Measurements from ENCODE around the gene CAMKK2. TPM values are rescaled to one million over a fixed set of nuclear protein-coding genes. Genes with fewer than 3 reads are reported as not detected.
"Not testable (repeated sequence)": the region's sequence is repeated elsewhere in the genome, so short reads cannot be mapped to it uniquely, and the experiment has no call there.

CAMKK2 gene
- total and polyA plus RNA-seq, 2 of the 4 experiments (the other 2 are of a cell fraction): 15.2 to 24.7 TPM

GRCh38 chr12:121281116-121281515 is 15.4 kb downstream of the CAMKK2 start:
- H2BK5ac ChIP-seq (ENCODE audit: low read depth, low read length, poor library complexity, severe bottlenecking); H2BK15ac ChIP-seq (ENCODE audit: low read depth, low read length); ATAC-seq (ENCODE audit: low read depth); H2AFZ ChIP-seq (replicated peaks; ENCODE audit: low read length, poor library complexity); dilution Hi-C loops (cut with HindIII; ENCODE audit: low sequenced_read_pairs, unreplicated experiment); H3K56ac ChIP-seq (ENCODE audit: extremely low read depth, insufficient read depth, low read length); H3K27me3 ChIP-seq (ENCODE audit: control insufficient read depth, insufficient read depth, low read length); H2AK9ac ChIP-seq (replicated peaks; ENCODE audit: low read depth, low read length, poor library complexity); H3K23ac ChIP-seq (ENCODE audit: low read depth, low read length); H3K14ac ChIP-seq (replicated peaks; ENCODE audit: low read depth, low read length); H4K91ac ChIP-seq (ENCODE audit: insufficient read depth, low read depth, low read length); H2BK20ac ChIP-seq (ENCODE audit: low read depth, low read length); H3K36me3 ChIP-seq (ENCODE audit: control insufficient read depth, insufficient read depth, low read length); POLR2A ChIA-PET (ENCODE audit: unreplicated experiment); H2BK120ac ChIP-seq (ENCODE audit: low read depth, low read length); H3K4me2 ChIP-seq (ENCODE audit: low read depth, low read length); H3K27ac ChIP-seq (ENCODE audit: insufficient read depth, low read length); H3K4ac ChIP-seq (ENCODE audit: low read depth, low read length); H2AK5ac ChIP-seq (ENCODE audit: low read depth, low read length); H3K4me3 ChIP-seq (ENCODE audit: insufficient read depth, low read depth, low read length); H4K5ac ChIP-seq (ENCODE audit: low read depth, low read length); in situ Hi-C loops (cut with MboI; ENCODE audit: low sequenced_read_pairs); H4K8ac ChIP-seq (ENCODE audit: low read depth in 2 of 2, low read length in 2 of 2); BruUV-seq (replicated peaks); CTCF ChIA-PET; H3K4me1 ChIP-seq (ENCODE audit: control insufficient read depth, insufficient read depth, low read length); H3K9me3 ChIP-seq (ENCODE audit: control insufficient read depth, insufficient read depth, low read length); H3K18ac ChIP-seq (ENCODE audit: low read depth, low read length); DNase-seq; H3K9ac ChIP-seq (ENCODE audit: low read depth, low read length); intact Hi-C loops (cut with micrococcal nuclease): not testable (repeated sequence)
- peaks cover 10% of the 10 kb centered on the region for H3K9me1 ChIP-seq (ENCODE audit: insufficient read depth, low read length)
- peaks cover 16 to 67% of the 10 kb centered on the region in 2 experiments for H3K79me1 ChIP-seq (ENCODE audit: low read depth in 1 of 2, low read length in 2 of 2)
- 81% methylated on average over 8 of the region's 14 CpGs; no CpG with 5 or more reads in 1 of the 2 experiments for WGBS, 2 experiments (ENCODE audit: extremely low coverage in 2 of 2, insufficient read length in 1 of 2)
- peaks cover 22% of the 10 kb centered on the region for H4K20me1 ChIP-seq (ENCODE audit: insufficient read depth, low read length)

DNA sequence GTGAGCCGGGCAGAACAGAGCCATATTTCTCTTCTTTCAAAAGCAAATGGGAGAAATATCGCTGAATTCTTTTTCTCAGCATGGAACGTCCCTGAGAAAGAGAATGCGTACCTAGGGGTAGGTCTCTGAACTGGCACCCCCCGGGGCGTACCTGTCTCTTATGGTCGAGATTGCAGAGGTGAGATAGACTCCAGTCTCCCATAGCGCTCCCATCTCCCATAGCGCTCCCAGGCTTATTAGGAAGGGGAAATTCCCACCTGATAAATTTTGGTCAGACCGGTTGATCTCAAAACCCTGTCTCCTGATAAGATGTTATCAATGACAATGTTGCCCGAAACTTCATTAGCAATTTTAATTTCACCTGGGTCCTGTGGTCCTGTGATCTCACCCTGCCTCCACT is 16.0 kb downstream of the CAMKK2 start:
- H2AK9ac ChIP-seq (replicated peaks; ENCODE audit: low read depth, low read length, poor library complexity); DNase-seq; H2AFZ ChIP-seq (replicated peaks; ENCODE audit: low read length, poor library complexity); H3K36me3 ChIP-seq (ENCODE audit: control insufficient read depth, insufficient read depth, low read length); intact Hi-C loops (cut with micrococcal nuclease); H3K9ac ChIP-seq (ENCODE audit: low read depth, low read length); H3K4me2 ChIP-seq (ENCODE audit: low read depth, low read length); H4K91ac ChIP-seq (ENCODE audit: insufficient read depth, low read depth, low read length); H3K56ac ChIP-seq (ENCODE audit: extremely low read depth, insufficient read depth, low read length); H2BK5ac ChIP-seq (ENCODE audit: low read depth, low read length, poor library complexity, severe bottlenecking); POLR2A ChIA-PET (ENCODE audit: unreplicated experiment); dilution Hi-C loops (cut with HindIII; ENCODE audit: low sequenced_read_pairs, unreplicated experiment); H3K27me3 ChIP-seq (ENCODE audit: control insufficient read depth, insufficient read depth, low read length); H3K9me3 ChIP-seq (ENCODE audit: control insufficient read depth, insufficient read depth, low read length); H2BK120ac ChIP-seq (ENCODE audit: low read depth, low read length); H2BK15ac ChIP-seq (ENCODE audit: low read depth, low read length); H3K18ac ChIP-seq (ENCODE audit: low read depth, low read length); H3K27ac ChIP-seq (ENCODE audit: insufficient read depth, low read length); H3K23ac ChIP-seq (ENCODE audit: low read depth, low read length); H2AK5ac ChIP-seq (ENCODE audit: low read depth, low read length); ATAC-seq (ENCODE audit: low read depth); H3K4me3 ChIP-seq (ENCODE audit: insufficient read depth, low read depth, low read length); H4K8ac ChIP-seq (ENCODE audit: low read depth in 2 of 2, low read length in 2 of 2); H2BK20ac ChIP-seq (ENCODE audit: low read depth, low read length); in situ Hi-C loops (cut with MboI; ENCODE audit: low sequenced_read_pairs); BruUV-seq (replicated peaks); CTCF ChIA-PET; H4K5ac ChIP-seq (ENCODE audit: low read depth, low read length); H3K4me1 ChIP-seq (ENCODE audit: control insufficient read depth, insufficient read depth, low read length); H3K14ac ChIP-seq (replicated peaks; ENCODE audit: low read depth, low read length); H3K4ac ChIP-seq (ENCODE audit: low read depth, low read length): not testable (repeated sequence)
- peaks cover 10% of the 10 kb centered on the region for H3K9me1 ChIP-seq (ENCODE audit: insufficient read depth, low read length)
- no CpG with 5 or more reads among the region's 11 CpGs for WGBS, 2 experiments (ENCODE audit: extremely low coverage in 2 of 2, insufficient read length in 1 of 2)
- peaks cover 16% of the 10 kb centered on the region for H4K20me1 ChIP-seq (ENCODE audit: insufficient read depth, low read length)
- peaks cover 15 to 62% of the 10 kb centered on the region in 2 experiments for H3K79me1 ChIP-seq (ENCODE audit: low read depth in 1 of 2, low read length in 2 of 2)
